Amniotic epithelial cell (primary cell): Measurements from ENCODE around the gene ZNF423.

ENCODE experiments used
- DNase-seq: peaks from one replicate; pipeline ENCODE4 v3.0.0-alpha.2; 2010; ENCODE audit warnings: low read depth

ZNF423 gene

DNA sequence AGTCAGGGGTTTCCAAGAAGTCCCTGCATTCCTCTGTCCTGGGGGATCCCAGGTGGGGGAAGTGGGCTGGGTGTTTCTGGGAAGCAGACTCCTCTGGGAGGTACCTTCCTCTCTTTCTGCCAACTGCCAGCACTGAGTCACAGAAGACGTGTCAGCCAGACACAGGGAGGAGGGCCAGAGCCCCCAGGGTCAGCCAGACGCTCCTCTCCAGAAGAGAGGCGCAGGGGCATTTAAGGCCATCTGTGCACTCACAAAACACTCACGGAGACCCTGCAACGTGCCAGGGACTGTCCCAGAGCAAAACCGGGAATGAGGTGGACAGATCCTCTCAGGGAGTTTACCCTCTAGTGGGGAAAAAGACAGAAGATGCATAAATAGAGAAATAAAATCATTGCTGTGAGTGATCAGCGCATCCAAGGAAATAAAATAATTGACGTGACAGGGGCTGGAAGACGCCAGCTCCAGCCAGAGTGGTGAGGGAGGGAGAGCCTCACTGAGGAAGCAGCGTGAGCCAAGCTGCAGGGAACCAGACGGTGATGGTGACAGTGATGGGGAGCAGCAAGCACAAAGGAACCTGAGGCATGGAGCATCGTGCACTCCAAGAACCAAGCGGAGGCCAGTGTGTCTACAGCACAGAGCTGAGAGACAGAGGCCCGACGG lies 105.4 kb downstream of the ZNF423 start:
- DNase-seq = no peak

DNA sequence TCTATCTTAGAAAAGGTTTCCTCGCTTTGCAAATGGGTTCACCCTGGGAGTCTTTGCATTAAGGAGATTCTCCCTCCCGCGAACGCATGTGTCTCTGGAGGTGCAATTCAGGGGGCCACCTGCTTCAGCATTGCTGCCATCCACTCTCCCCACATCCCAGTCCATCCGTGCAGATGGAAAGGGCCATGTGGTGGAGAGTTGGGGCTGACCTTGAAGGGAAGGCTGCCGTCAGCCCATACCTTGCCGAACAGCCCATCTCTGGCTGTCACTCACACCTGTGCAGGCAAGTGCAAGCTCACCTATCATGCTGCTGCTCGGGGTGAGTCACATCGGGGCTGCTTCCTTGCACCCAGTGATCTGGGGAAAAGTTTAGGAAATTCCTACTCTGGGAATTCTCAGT lies 106.1 kb downstream of the ZNF423 start:
- no peak for DNase-seq

DNA sequence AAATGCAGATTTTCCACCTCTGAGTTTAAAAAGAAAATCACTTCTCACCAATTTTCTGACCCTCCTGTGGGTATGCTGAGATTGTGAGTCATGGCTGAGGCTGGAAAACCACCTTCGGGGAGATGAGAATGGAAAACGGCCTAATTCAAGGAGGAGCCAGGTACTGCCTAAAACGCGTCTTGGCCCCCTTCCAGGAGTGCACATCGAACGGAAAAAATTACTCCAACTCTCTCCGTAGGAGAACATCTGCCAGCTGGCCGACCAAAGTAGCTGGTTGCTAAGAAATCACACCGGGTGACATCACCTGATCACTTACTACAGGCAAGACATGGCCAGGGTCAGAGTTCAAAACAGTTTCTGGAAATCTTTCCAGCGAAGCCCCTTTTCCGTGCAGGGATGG lies 107.6 kb downstream of the ZNF423 start:
- no peak for DNase-seq

GRCh38 chr16:49747654-49748053 lies 108.3 kb downstream of the ZNF423 start:
- DNase-seq = no peak

- no peak for DNase-seq
Measured at GRCh38 chr16:49746545-49746944, 109.4 kb downstream of the ZNF423 start.

- DNase-seq = no peak
Measured at GRCh38 chr16:49745311-49745747, 110.6 kb downstream of the ZNF423 start.

- no peak for DNase-seq
Measured at GRCh38 chr16:49744244-49745220, 111.4 kb downstream of the ZNF423 start.

DNA sequence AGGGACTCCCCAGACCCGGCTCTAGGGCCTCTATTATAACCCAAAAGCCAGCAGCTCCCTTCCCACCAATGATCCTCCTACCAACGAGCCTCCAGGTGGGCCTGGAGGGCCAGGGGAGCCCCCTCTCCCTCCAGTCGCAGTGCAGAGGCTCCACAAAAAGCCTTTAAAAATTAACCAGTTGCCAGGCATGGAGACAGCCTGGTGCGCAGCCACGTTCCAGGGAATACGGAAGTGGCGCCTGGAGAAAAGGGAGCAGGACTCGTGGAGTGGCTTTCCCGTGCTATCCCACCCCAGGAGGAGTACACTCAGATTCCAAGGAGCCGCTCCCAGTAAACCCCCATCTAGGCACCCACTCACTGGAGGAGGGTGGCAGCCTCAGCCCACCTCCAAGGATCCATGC lies 112.3 kb downstream of the ZNF423 start:
- no peak for DNase-seq

- no peak for DNase-seq
Measured at GRCh38 chr16:49743203-49743464, 112.8 kb downstream of the ZNF423 start.

- no peak for DNase-seq
Measured at GRCh38 chr16:49742428-49743202, 113.3 kb downstream of the ZNF423 start.

- no peak for DNase-seq
Measured at GRCh38 chr16:49740256-49740655, 115.7 kb downstream of the ZNF423 start.

GRCh38 chr16:49739381-49739780 lies 116.5 kb downstream of the ZNF423 start:
- no peak for DNase-seq

- DNase-seq = no peak
Measured at GRCh38 chr16:49738832-49739231, 117.1 kb downstream of the ZNF423 start.

- DNase-seq = no peak
Measured at GRCh38 chr16:49738001-49738400, 117.9 kb downstream of the ZNF423 start.

DNA sequence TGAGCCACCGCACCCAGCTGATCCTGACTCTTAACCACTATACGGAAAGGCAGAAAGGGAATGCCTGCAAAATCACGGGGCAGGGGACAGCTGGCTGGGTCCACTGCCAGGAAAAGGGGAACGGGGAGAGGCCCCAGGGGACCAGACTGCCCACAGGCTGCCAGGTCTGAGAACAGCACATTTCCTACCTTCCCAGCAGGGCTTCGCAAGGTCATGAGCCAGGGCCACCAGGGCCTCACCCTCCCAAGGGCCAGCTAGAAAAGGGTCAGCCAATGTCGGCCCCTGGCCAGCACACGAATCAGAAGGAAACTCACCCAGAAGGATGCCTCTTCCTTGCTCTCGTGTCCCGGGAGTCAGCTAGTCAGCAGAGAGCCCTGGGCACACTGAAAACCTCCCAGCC lies 118.4 kb downstream of the ZNF423 start:
- DNase-seq = no peak

DNA sequence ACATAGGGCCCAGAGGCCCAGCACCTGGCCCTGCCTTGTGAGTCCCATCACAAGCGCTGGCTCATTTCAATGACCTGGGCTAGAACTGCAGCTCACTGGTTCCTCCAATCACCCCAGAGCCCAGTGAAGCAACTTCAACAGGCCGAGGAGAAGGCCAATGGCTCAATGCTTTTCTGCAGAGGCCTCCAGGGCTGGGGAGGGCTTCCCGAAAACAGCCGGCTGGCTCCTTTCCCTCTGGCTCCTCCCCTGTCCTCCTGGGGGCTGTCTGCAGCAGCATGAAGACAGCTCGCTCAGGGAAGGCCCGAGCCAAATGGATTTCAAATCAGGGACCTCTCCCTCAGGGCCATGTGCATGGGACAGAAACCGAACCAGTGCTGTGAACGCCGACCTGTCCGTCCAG lies 121.6 kb downstream of the ZNF423 start:
- DNase-seq = no peak

- no peak for DNase-seq
Measured at GRCh38 chr16:49733313-49734009, 122.5 kb downstream of the ZNF423 start.

- DNase-seq = no peak
Measured at GRCh38 chr16:49731911-49732310, 124.0 kb downstream of the ZNF423 start.

DNA sequence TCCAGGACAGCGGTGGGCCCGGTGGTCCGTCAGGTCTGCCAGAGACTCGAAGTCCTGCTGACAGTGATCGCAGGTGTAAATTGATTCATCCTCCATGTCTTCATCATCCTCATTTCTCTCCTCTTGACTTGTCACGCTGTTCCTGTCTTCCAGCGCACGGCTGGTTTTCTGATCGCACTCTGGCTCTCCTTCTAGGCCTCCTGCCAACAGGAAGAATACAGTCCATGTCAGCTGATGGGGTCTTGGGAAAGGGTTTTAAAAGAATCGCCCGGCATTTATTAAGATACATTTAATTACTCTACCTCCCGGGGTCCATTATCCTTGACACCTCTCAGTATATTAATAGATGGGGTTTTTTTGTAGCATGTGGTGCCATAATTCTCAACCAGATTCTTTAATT lies 125.1 kb downstream of the ZNF423 start:
- DNase-seq = no peak

- DNase-seq = no peak
Measured at GRCh38 chr16:49727611-49728010, 128.3 kb downstream of the ZNF423 start.

DNA sequence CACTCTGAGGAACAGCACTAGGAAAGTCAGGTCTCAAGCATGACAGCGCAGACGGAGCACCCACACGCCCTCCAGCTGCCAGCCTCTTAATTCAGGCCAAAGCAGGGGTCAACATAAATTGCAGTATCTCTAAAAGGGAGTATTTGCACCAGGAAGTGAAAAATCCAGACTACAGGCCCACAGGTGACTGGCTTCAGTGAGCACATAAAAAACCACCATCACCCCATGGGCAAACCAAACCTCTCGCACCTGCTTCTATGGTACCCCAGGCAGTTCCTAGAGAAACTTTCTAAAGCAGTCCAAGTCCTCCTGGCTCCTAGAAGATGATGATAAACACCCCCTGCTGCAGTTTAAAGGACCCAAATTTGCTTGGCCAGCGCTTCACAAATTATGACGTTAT lies 129.8 kb downstream of the ZNF423 start:
- no peak for DNase-seq

DNA sequence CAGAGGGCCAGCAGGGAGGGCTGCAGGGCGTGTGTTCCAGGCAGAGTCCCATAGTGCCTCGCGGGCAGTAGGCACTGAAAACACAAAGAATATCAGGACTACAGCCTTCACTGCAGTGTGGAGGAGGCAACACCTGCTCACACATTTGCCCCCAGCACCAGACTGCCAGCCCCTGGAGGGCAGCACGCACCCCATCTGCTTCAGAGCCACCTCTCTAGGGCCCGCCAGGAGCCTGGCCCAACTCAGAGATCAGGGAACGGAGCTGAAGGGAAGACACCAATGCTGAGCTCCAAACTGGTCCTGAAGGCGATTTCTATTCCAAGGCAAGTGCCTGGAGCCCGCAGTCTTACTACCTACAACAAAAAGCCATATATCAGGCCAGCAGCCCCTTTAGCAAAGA lies 130.3 kb downstream of the ZNF423 start:
- no peak for DNase-seq
